Left colon (tissue), 2 donors: Measurements from ENCODE around the gene NACAD. TPM values are rescaled to one million over a fixed set of nuclear protein-coding genes. Genes with fewer than 3 reads are reported as not detected.

Experiments used
- ATAC-seq: fragments of 200-7000 bp; cut with Tn5 transposase; one replicate; pipeline ENCODE4 v1.9.1; 2020; ENCODE audit warnings: mild to moderate bottlenecking, moderate library complexity
- DNase-seq, 2 donors: peaks; one replicate each; pipeline ENCODE4 v3.0.0-alpha.2; 2020
- intact Hi-C, 2 donors: fragments of 100-400 bp; cut with DNase I in 1 of 2; cut with micrococcal nuclease in 1 of 2; formaldehyde crosslinking; loops; one replicate each; pipeline versions ENCODE4 v1.11.2 to v1.14.0; 2022; cut with DNase I, micrococcal nuclease
- long read RNA-seq: library from polyadenylated mRNA; unstranded; transcript quantifications from one replicate; pipeline ENCODE4 v2.0.0, GENCODE V29; 2021
- total RNA-seq, 2 donors: library from RNA; stranded (reverse); fragmentation: NEBNext Ultra II Directional; extraction: Animal tissue kit (Norgen Biotek cat#: 25700); gene quantifications; one replicate each; pipeline ENCODE4 v1.2.1, GENCODE V29; 2021
- donor health status: DM: no; HTN: no; CAD: no.
- donor health status: DM: yes; HTN: yes; CAD: no.

NACAD gene, protein sequence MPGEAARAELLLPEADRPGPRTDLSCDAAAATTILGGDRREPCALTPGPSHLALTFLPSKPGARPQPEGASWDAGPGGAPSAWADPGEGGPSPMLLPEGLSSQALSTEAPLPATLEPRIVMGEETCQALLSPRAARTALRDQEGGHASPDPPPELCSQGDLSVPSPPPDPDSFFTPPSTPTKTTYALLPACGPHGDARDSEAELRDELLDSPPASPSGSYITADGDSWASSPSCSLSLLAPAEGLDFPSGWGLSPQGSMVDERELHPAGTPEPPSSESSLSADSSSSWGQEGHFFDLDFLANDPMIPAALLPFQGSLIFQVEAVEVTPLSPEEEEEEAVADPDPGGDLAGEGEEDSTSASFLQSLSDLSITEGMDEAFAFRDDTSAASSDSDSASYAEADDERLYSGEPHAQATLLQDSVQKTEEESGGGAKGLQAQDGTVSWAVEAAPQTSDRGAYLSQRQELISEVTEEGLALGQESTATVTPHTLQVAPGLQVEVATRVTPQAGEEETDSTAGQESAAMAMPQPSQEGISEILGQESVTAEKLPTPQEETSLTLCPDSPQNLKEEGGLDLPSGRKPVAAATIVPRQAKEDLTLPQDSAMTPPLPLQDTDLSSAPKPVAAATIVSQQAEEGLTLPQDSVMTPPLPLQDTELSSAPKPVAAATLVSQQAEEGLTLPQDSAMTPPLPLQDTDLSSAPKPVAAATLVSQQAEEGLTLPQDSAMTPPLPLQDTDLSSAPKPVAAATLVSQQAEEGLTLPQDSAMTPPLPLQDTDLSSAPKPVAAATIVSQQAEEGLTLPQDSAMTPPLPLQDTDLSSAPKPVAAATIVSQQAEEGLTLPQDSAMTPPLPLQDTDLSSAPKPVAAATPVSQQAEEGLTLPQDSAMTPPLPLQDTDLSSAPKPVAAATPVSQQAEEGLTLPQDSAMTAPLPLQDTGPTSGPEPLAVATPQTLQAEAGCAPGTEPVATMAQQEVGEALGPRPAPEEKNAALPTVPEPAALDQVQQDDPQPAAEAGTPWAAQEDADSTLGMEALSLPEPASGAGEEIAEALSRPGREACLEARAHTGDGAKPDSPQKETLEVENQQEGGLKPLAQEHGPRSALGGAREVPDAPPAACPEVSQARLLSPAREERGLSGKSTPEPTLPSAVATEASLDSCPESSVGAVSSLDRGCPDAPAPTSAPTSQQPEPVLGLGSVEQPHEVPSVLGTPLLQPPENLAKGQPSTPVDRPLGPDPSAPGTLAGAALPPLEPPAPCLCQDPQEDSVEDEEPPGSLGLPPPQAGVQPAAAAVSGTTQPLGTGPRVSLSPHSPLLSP (N-terminal part only)
- 1 to 10 TPM in 1 of 2 donors, under 1 TPM in 1; 0.61 to 1.5 TPM for total RNA-seq
- long read RNA-seq: 0 reads

DNA sequence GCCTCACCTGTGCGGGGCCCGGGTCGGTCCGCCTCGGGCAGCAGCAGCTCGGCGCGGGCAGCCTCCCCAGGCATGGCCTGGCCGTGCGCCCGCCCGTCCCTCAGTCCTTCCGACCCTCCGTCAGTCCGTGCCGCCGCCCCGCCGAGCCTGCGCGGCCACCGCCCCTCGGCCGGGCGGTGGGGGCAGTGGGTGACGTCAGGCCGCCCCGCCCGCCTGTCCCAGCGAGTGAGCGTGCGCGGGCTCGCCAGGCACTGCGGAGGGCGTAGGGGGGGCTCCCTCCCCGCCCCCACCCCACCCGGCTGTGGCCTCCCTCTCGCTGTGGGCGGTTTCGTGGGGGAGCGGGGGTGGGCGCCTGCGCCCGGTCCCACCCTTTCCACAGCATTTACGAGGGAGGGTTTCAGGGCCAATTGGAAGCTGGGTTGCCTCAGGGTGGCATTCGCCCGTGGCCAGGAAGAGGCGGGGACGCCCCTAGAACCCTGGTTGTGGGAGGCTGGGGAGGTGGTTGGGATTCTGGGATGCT lies at the start of gene NACAD:
Gene NACAD, minus strand, starts transcription at position 149 of the 520 bp plus-strand sequence. Its CDS starts 75 bp downstream, at position 74.
- intact Hi-C loops: no loop called here
- DNase-seq: peak; percentile 28 to 34
- peak; percentile 67 for ATAC-seq

DNA sequence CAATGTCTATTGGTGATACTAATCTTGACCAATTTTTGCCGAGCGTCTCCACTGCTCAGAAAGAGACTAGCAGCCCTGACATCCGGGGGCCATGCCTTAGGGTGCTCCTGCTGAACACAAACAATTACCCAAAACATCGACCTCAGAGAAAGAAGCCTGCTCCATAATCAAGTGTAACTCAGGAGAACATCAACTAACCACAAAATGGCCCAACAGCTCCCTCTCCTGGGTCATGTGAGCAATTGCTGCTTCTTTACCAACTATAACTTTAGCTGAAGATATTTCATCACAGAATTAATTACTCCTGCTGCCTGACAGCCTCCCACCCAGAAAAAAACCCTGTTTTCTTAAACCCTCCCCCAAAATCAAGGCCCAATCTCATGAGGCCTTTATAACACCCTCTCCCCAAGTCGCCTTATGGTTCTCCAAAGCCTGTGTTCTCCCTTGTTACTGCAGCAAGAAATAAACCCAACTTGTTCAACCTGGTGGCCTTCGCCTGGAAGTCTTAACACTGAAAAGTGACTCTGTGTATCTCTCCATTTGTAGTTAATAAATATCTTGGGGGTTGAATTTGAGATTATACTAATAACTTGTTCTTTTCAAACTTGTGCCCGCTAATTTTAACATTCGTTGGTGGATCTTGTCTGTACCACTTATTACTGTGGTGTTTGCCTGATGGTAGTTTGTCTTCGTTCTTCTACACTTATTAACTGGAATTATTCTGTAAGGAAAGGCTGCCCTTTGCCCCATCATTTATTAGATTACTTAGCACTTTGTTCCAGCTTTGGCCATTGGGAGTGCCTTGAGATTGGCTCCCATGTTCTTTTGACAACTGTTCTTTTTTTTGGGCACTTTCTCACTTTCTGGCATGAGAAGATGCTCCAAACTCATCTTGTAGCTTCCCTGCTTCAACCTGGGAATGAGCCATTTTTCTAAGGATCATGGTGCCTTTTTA lies 47.6 kb upstream of the NACAD start:
- DNase-seq: peak in 1 of 2 donors; percentile 32
- peak; percentile 81 for ATAC-seq
- intact Hi-C loops: loop anchor here (10.0 kb wide), 3 partner anchors 162 to 282 kb away; partner anchors contain the start of gene MYO1G (in 1 of the 2)

DNA sequence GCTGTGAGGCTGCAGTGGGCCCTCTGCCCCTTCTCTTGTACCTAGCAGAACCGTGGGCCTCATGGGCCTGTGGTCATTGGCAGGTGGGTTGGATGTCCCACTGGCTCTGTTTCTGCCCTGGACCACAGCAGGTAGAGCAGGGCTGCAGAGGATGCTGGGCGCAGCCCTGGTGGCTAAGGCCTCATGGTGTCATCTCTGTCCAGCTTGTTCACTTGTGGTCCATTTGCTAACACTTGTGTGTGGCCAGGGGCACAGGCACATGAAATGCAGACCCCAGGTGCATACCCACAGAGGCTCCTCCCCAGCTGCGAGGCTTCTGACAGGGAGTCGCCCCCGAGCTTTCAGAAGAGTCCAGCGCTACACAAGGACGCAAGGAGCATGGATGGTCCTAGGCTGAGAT lies 45.1 kb upstream of the NACAD start:
- intact Hi-C loops: loop anchor here (10.0 kb wide), 3 partner anchors 159 to 279 kb away; partner anchors contain the start of gene MYO1G (in 1 of the 2)
- DNase-seq: no peak
- no peak for ATAC-seq

DNA sequence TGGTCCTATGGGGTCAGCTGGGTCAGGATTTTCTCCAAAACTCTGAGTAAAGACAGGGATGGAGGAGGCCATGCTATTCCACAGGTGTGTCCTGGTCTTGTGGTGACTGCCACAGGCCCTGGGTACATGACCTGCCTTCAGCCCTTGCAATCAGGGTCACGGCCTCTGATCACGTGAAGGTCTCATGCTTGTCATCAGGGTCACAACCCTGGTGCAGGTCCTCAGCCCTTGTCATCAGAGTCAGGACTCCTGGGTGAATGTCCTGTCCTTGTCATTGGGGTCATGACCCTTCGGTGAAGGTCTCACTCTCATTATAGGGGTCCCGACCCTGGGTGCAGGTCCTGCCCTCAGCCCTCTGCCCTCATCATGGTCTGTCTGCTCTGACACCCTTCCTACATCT lies 44.6 kb upstream of the NACAD start:
- DNase-seq (no peak), ATAC-seq (no peak)
- intact Hi-C loops: loop anchor here (10.0 kb wide), 3 partner anchors 159 to 279 kb away; partner anchors contain the start of gene MYO1G (in 1 of the 2)

DNA sequence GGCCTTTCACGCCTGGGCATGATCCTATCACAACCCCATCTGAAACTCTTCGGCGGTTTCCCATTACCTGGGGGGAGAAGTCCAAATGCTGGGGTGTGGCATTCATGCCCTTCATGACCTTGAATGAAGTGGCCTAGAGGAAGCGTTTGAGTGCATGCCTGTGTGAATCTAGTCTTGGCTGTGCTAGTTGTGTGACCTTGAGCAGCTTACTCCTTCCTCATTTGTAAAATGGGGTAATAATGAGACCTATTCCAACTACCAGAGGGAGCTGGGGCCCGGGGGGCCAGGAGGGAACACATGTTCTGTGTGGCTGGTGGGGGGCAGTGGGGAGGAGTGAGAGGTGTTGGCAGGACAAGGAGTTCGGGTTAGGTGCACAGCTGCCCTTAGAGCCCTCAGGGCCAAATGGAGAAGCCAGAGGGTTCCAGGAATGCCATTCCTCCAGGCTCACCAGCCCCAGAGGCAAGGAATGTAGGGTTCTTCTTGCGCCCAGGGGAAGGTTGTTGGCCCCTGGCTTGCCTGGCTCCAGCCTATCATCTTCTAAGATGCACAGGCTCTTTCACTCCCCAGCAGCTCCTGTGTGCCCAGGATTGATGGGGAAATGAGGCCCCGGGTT lies 44.0 kb upstream of the NACAD start:
- DNase-seq: no peak
- intact Hi-C loops: loop anchor here (10.0 kb wide), 3 partner anchors 158 to 278 kb away; partner anchors contain the start of gene MYO1G (in 1 of the 2)
- no peak for ATAC-seq

DNA sequence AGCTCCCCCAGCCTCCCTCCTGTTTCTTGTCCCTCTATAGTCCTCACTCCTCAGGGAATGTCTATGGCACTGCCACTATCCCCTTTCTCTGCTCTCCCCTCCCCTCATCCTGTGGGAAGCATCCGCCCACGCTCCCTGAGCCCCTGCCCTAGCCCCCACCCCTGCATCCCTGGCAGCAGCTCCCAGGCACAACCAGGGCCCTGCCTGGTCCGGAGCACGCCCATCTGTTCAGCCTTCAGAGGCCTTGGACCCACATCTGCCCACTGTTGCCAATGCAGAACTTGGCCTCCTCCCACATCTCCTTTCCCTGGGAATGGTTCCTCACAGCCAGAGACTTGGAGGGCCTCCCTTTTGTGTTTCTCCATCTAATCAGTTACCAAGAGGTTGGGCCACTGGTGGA lies 43.1 kb upstream of the NACAD start:
- intact Hi-C loops: loop anchor here (10.0 kb wide), 3 partner anchors 157 to 277 kb away; partner anchors contain the start of gene MYO1G (in 1 of the 2)
- no peak for ATAC-seq
- DNase-seq: no peak

DNA sequence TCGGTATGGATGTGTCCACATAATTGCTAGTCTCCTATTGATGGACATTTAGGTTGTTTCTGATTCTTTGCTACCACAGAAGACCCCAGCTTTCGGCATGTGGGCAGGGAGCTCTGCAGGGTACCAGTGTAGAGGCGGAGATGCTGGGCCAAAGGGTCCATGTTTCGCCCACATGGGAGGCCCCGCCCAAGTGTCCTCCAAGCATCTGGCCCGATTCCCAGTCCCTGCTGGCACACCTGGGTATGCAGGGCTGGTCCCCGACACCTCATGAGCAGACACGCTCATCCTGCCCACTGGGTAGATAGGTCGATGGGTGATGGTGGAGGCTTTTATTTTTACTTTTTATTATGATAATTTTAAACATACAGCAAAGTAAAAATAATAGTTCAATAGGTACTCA lies 42.1 kb upstream of the NACAD start:
- DNase-seq (no peak), ATAC-seq (no peak)
- intact Hi-C loops: loop anchor here (10.0 kb wide), 3 partner anchors 156 to 276 kb away; partner anchors contain the start of gene MYO1G (in 1 of the 2)

DNA sequence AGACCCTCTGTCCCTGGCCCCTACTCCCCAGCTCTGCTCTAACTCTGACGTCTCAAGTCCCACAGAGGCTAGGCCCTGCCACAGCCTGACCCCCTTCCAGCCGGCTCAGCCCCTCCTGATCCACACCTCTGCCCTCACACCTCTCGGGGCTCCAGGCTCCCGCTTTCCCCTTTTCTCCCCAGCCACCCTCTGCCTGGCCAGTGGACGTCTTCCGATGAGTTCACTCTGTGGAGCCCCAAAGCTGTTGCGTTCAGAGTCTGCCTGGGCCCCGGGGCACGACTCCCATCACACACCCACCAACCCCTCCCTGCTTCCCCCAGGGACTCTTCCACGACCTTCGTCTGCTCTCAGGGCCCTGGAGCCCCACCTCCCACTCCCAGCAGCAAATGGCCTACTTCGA lies 41.1 kb upstream of the NACAD start:
- intact Hi-C loops: loop anchor here (10.0 kb wide), 3 partner anchors 155 to 275 kb away; partner anchors contain the start of gene MYO1G (in 1 of the 2)
- ATAC-seq (no peak), DNase-seq (no peak)

DNA sequence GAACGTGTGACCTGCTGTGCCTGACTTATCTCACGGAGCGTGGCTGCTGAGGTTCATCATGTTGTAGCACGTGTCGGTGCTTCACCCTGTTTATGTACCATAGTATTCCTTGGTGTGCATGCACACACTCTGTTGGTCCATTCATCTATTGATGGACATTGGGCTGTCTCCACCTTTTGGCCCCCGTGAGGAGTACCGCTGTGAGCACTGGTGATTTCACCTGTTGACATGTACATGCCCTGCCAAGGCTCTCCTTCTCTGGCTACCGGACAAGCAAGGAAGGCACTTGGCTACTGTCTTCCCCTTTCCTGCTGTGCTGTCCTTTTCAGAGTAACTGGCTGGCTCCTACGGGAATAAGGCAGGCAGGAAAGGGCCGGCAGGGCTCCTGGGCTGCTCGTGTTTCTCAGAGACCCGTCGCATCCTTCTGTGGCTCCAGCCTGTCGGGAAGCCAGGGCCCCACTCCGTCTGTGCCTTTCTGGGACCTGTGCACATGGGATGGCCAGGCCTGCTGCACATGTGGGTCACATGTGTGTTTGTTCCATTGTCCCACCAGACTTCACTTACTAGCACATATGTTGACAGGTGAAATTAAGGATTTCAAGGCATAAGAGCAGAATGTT lies 40.5 kb upstream of the NACAD start:
- DNase-seq (no peak), ATAC-seq (no peak)
- intact Hi-C loops: no loop called here

DNA sequence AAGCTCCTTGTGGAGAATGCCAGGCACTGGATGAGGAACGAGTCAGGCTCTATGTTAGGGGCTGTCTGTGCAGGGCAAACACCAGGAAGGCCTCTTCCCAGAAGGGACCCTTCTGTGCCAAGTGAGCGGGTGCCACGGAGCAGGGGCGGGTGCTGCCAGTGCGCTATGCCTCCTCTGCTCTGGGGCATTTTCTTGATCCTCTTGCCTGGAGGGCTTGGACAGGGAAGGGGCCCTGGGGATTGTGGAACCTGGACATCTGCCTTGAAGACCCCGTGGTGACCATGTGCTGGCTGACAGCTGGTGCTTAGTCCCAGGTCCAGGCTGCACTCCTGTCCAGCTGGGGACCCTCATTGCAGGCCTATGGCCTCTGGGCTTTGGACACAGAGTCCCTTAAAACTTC lies 38.2 kb upstream of the NACAD start:
- ATAC-seq: no peak
- no peak for DNase-seq
- intact Hi-C loops: no loop called here

DNA sequence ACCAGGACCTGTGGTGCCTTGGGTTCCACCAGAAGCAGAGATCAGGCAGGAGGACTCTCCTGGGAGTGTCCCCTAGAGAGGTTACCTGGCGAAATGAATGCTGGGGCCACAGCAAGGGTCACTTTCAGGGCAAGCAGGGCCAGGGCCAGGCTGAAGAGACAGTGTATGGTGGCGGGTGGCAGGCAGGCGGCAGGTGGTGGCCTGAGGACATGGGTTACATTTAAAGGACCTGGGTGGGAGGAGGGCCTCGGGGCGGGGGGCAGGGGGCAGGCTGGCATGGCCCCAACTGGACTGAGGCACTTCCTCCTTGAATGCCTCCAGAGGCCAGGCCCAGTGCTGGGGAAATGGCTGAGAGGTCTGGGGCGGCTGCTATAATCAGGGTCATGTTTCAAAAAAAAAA lies 37.4 kb upstream of the NACAD start:
- DNase-seq: no peak
- ATAC-seq: no peak
- intact Hi-C loops: no loop called here

DNA sequence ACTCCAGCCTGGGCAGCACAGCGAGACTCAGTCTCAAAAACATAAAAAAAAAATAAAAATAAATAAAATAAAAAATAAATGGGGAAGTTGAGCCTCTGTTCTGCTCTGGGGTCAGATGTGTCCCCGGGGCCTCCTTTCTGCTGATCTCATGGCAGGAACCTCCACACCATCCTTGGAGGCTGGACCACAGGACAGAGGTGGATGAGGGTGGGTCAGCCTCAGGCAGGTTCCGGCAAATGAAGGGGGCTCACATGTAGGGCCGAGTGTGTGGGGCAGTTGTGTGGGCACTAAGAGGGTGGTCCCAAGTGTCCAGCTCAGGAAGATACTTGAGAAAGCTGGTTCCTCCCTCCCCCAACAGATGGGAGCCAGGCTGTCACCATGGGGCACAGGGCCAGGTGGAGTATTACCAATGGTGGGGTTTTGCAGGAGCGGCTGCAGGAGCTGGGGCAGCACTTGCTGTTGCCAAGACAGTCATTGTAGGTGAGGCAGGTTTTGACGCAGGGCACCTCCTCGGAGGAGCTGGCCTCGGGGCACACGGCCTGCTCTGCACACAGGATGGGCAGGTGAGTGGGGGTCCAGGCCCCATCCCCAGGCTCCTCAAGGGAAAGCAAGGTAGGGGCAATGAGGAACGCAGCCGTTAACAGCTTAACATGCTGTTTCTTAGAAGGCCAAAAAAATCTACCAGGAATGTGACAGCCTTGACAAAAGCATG lies 36.6 kb upstream of the NACAD start:
- intact Hi-C loops: no loop called here
- ATAC-seq: no peak
- DNase-seq: no peak

DNA sequence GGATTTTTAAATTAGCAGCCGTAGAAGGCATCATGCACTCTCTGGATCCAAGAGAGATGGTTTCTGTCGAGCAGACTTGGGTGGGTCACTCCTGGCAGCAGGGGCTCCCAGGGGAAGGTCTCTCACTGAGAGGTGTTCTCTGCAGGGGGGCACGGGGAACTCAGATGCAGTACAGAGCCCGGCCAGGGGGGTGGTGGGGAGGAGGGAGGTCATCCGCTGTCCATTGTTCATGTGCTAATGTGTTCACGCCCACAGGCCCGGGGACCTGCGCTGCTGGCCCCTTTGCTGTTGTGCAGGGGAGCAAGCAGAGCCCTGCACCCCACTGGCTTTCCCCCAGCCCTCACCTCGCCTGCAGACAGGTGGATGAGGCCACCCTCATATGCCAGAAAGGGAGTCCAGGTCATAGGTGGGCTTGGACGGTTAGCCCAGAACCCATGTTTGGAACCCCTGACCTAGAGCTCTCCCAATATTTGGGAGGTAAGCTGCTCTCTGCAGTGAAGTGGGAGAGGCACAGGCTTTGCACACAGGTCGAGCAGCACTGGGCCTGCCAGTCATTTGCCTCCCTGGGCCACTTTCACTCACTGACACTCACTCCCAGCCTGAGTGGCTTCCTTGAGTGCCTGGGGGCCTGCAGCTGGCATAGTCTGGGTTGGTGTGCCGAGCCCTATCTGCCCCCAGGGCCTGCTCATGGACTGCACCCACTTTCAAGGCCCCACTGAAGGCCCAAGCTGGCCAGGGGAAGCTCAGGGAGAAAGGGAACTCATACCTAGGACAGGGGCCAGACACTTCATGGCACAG lies 35.3 kb upstream of the NACAD start:
- intact Hi-C loops: no loop called here
- ATAC-seq: no peak

DNA sequence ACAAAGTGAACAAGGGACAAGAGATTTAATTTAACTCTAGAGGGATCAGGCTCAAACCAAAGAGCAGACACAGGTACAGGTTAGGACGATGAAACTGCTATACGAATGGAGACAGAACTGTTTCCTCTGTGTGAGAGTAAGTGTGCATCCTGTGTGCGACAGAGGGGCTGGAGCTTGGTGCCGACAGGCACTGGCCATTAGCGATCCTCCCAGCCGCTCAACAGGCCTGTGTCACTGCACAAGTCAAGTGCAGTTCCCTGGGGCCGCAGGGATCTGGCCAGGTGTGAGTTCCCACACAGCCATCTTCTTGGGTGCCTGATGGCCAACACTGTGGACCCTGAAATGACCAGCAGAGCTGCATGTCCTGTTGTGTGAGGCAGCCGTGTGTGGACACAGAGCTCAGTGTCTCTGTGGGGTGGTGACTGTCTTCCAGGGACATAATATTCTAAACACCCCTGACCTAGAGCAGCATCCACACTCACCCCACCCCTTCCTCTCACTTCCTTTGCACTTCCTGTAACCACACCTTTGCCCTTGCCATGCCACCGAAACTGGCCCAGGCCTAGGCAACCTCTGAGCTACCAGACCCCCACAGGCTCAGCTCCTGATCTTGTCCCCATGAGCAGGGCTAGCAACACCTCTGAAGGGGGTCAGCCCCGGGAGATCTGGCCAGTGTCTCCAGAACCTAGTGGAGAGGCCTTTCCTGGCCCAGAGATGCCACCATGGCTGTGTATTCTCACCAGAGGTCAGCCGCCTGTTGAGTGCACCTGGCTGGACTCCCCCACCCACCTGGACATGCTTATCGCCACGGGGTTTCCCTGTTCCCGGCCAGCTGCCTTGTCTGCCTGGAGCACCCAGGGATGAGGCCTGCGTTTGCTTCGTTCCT lies 34.4 kb upstream of the NACAD start:
- DNase-seq (no peak), ATAC-seq (no peak)
- intact Hi-C loops: no loop called here

More for the DNA sequence above, 35.3 kb upstream of the NACAD start:
- no peak for DNase-seq
